Stimulated activated CD8-positive, alpha-beta memory T cell treated with anti-CD3 and anti-CD28 coated beads, Interleukin-12 subunit alpha, Interleukin-12 subunit beta, amount 100 ng/mL, for 24 hours (primary cell): Measurements from ENCODE around the gene CTDSPL.

Experiments
- DNase-seq: peaks from one replicate; pipeline ENCODE4 v3.0.0-alpha.2; 2020; ENCODE audit errors: extremely low read depth

Gene CTDSPL

GRCh38 chr3:37988931-37989525 lies 127.3 kb downstream of the CTDSPL start:
- no peak for DNase-seq

- DNase-seq, result no peak
Observed at GRCh38 chr3:37989821-37990480, 128.3 kb downstream of the CTDSPL start.

GRCh38 chr3:37990527-37990926 lies 128.8 kb downstream of the CTDSPL start, which contains the start of gene VILL:
VILL (plus strand) TSS chr3:37990786; CDS start chr3:37993673, 2,887 bp downstream.
- no peak for DNase-seq

GRCh38 chr3:37991109-37991508 lies 129.4 kb downstream of the CTDSPL start:
- DNase-seq, result no peak

GRCh38 chr3:37991823-37992222 lies 130.1 kb downstream of the CTDSPL start:
- no peak for DNase-seq

- no peak for DNase-seq
Observed at GRCh38 chr3:37992271-37993066, 130.8 kb downstream of the CTDSPL start.

- no peak for DNase-seq
Observed at GRCh38 chr3:37993067-37993455, 131.4 kb downstream of the CTDSPL start.

- no peak for DNase-seq
Observed at GRCh38 chr3:37993460-37993819, 131.8 kb downstream of the CTDSPL start.

- peak; percentile 45 for DNase-seq
Observed at GRCh38 chr3:37993820-37994638, 132.3 kb downstream of the CTDSPL start.

- DNase-seq, result no peak
Observed at GRCh38 chr3:37994639-37994972, 132.9 kb downstream of the CTDSPL start.

- DNase-seq, result no peak
Observed at GRCh38 chr3:37995652-37996641, 134.3 kb downstream of the CTDSPL start.

GRCh38 chr3:37996785-37997301 lies 135.2 kb downstream of the CTDSPL start:
- DNase-seq, result peak; percentile 49

- DNase-seq, result no peak
Observed at GRCh38 chr3:37997342-37997741, 135.7 kb downstream of the CTDSPL start.

GRCh38 chr3:37997791-37998370 lies 136.2 kb downstream of the CTDSPL start:
- DNase-seq, result no peak

GRCh38 chr3:37999836-38000235 lies 138.2 kb downstream of the CTDSPL start:
- DNase-seq, result no peak

GRCh38 chr3:38000242-38000916 lies 138.7 kb downstream of the CTDSPL start:
- no peak for DNase-seq

GRCh38 chr3:38000965-38001455 lies 139.3 kb downstream of the CTDSPL start:
- no peak for DNase-seq

GRCh38 chr3:38001456-38002081 lies 139.9 kb downstream of the CTDSPL start:
- no peak for DNase-seq

- DNase-seq, result no peak
Observed at GRCh38 chr3:38002291-38002876, 140.7 kb downstream of the CTDSPL start.
